C4-2B (cell line): ENCODE data around the gene COG7.

Experiments
- CTCF ChIP-seq: fragments of 450-650 bp; conservative IDR thresholded peaks from 2 replicates; pipeline ENCODE4 v1.5.1; 2017; ENCODE audit warnings: mild to moderate bottlenecking
- ZFX ChIP-seq: fragments of 450-650 bp; IDR thresholded peaks from 2 replicates; pipeline ENCODE4 v1.6.1; 2017

DNA sequence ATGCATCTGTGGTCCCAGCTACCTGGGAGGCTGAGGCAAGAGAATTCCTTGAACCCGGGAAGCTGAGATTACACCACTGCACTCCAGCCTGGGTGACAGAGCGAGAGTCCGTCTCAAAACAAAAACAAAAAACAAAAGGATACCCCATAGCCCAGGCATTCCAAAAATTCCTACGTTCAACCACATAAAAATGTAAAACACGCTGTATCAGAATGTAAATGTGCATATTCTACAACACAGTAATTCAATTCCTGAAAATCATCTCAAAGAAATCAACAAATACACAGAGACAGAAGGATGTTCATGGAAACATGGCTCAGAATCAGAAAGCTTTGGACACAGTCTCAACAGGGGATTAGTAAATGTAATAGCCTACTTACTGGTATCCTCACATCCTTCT, 33.0 kb downstream of the COG7 start:
- TF ChIP-seq CTCF: no peak
- TF ChIP-seq ZFX: no peak
